ENCODE results near the gene C12orf43.

The C12orf43 gene

GRCh38 chr12:120992989-120993388 lies 23.3 kb downstream of the C12orf43 start:
- Histone ChIP-seq H2BK120ac (ENCODE audit: insufficient read depth, low read length, poor library complexity) (no peak overlapping the region), H3K27ac (ENCODE audit: low read depth, low read length) (no peak overlapping the region), H3K18ac (ENCODE audit: low read length) (no peak overlapping the region), H4K91ac (ENCODE audit: low read depth, low read length) (no peak overlapping the region), H3K36me3 (ENCODE audit: control insufficient read depth in 1 of 2, insufficient read depth in 2 of 2, low read length in 2 of 2) (no peaks in the 10 kb centered on the region), H3K23ac (ENCODE audit: low read length) (no peak overlapping the region), H4K8ac (ENCODE audit: low read depth, low read length) (no peak overlapping the region), H3K14ac (ENCODE audit: low read length) (no peak overlapping the region), H3K79me1 (ENCODE audit: low read length) (no peaks in the 10 kb centered on the region), H3K9me3 (ENCODE audit: insufficient read depth, low read depth, low read length) (peaks cover 9% of the 10 kb centered on the region), H2BK12ac (ENCODE audit: low read length) (no peak overlapping the region), H3K79me2 (ENCODE audit: control insufficient read depth, insufficient read depth, low read length, poor library complexity) (no peaks in the 10 kb centered on the region), H3K4me2 (ENCODE audit: low read length) (no peak overlapping the region), H3K4ac (ENCODE audit: low read depth, low read length) (no peak overlapping the region), H2AFZ (ENCODE audit: insufficient read depth, low read length, poor library complexity) (no peak overlapping the region), H3K27me3 (ENCODE audit: insufficient read depth, low read length) (no peaks in the 10 kb centered on the region), H3K9ac (ENCODE audit: low read length) (no peak overlapping the region), H4K12ac (ENCODE audit: low read depth, low read length) (no peak overlapping the region), H2AK5ac (ENCODE audit: low read length) (no peak overlapping the region), H3K4me3 (ENCODE audit: low read depth, low read length) (no peak overlapping the region), H3K4me1 (ENCODE audit: control insufficient read depth in 1 of 2, insufficient read depth in 2 of 2, low read length in 2 of 2) (no peaks in the 10 kb centered on the region), H2BK5ac (ENCODE audit: low read depth, low read length, poor library complexity) (no peak overlapping the region)
- no peak for DNase-seq
- WGBS (ENCODE audit: extremely low coverage, insufficient coverage, insufficient read length): no CpG with 5 or more reads among the region's 1 CpG

- Histone ChIP-seq H3K79me2 (ENCODE audit: control insufficient read depth, insufficient read depth, low read length, poor library complexity) (no peaks in the 10 kb centered on the region), H3K4ac (ENCODE audit: low read depth, low read length) (no peak overlapping the region), H4K12ac (ENCODE audit: low read depth, low read length) (no peak overlapping the region), H2AK5ac (ENCODE audit: low read length) (no peak overlapping the region), H2BK120ac (ENCODE audit: insufficient read depth, low read length, poor library complexity) (no peak overlapping the region), H2BK5ac (ENCODE audit: low read depth, low read length, poor library complexity) (no peak overlapping the region), H3K4me3 (ENCODE audit: low read depth, low read length) (no peak overlapping the region), H2BK12ac (ENCODE audit: low read length) (no peak overlapping the region), H3K27ac (ENCODE audit: low read depth, low read length) (no peak overlapping the region), H3K4me1 (ENCODE audit: control insufficient read depth in 1 of 2, insufficient read depth in 2 of 2, low read length in 2 of 2) (no peaks in the 10 kb centered on the region), H4K91ac (ENCODE audit: low read depth, low read length) (no peak overlapping the region), H3K23ac (ENCODE audit: low read length) (no peak overlapping the region), H3K36me3 (ENCODE audit: control insufficient read depth in 1 of 2, insufficient read depth in 2 of 2, low read length in 2 of 2) (no peaks in the 10 kb centered on the region), H3K14ac (ENCODE audit: low read length) (no peak overlapping the region), H3K9ac (ENCODE audit: low read length) (no peak overlapping the region), H3K18ac (ENCODE audit: low read length) (no peak overlapping the region), H2AFZ (ENCODE audit: insufficient read depth, low read length, poor library complexity) (no peak overlapping the region), H3K27me3 (ENCODE audit: insufficient read depth, low read length) (no peaks in the 10 kb centered on the region), H3K79me1 (ENCODE audit: low read length) (no peaks in the 10 kb centered on the region), H3K4me2 (ENCODE audit: low read length) (no peak overlapping the region), H4K8ac (ENCODE audit: low read depth, low read length) (no peak overlapping the region), H3K9me3 (ENCODE audit: insufficient read depth, low read depth, low read length) (peaks cover 9% of the 10 kb centered on the region)
- DNase-seq: no peak
Measured at GRCh38 chr12:120991965-120992364, 24.3 kb downstream of the C12orf43 start.

GRCh38 chr12:120990487-120991055 lies 25.7 kb downstream of the C12orf43 start:
- no peak overlapping the region for H4K91ac ChIP-seq (ENCODE audit: low read depth, low read length)

GRCh38 chr12:120989687-120990086 lies 26.6 kb downstream of the C12orf43 start:
- Histone ChIP-seq H3K27me3 (ENCODE audit: insufficient read depth, low read length) (no peaks in the 10 kb centered on the region), H2BK12ac (ENCODE audit: low read length) (no peak overlapping the region), H4K8ac (ENCODE audit: low read depth, low read length) (no peak overlapping the region), H3K4me2 (ENCODE audit: low read length) (no peak overlapping the region), H3K4ac (ENCODE audit: low read depth, low read length) (no peak overlapping the region), H3K14ac (ENCODE audit: low read length) (no peak overlapping the region), H3K79me1 (ENCODE audit: low read length) (no peaks in the 10 kb centered on the region), H3K79me2 (ENCODE audit: control insufficient read depth, insufficient read depth, low read length, poor library complexity) (no peaks in the 10 kb centered on the region), H3K4me1 (ENCODE audit: control insufficient read depth in 1 of 2, insufficient read depth in 2 of 2, low read length in 2 of 2) (no peaks in the 10 kb centered on the region), H3K18ac (ENCODE audit: low read length) (no peak overlapping the region), H3K23ac (ENCODE audit: low read length) (no peak overlapping the region), H3K9me3 (ENCODE audit: insufficient read depth, low read depth, low read length) (peaks cover 9% of the 10 kb centered on the region), H2AFZ (ENCODE audit: insufficient read depth, low read length, poor library complexity) (no peak overlapping the region), H3K9ac (ENCODE audit: low read length) (no peak overlapping the region), H3K4me3 (ENCODE audit: low read depth, low read length) (no peak overlapping the region), H2BK120ac (ENCODE audit: insufficient read depth, low read length, poor library complexity) (no peak overlapping the region), H4K91ac (ENCODE audit: low read depth, low read length) (no peak overlapping the region), H3K27ac (ENCODE audit: low read depth, low read length) (no peak overlapping the region), H2AK5ac (ENCODE audit: low read length) (no peak overlapping the region), H2BK5ac (ENCODE audit: low read depth, low read length, poor library complexity) (no peak overlapping the region), H3K36me3 (ENCODE audit: control insufficient read depth in 1 of 2, insufficient read depth in 2 of 2, low read length in 2 of 2) (no peaks in the 10 kb centered on the region), H4K12ac (ENCODE audit: low read depth, low read length) (no peak overlapping the region)
- WGBS (ENCODE audit: extremely low coverage, insufficient coverage, insufficient read length): no CpG with 5 or more reads among the region's 3 CpGs
- no peak for DNase-seq

More at GRCh38 chr12:120990487-120991055, 25.7 kb downstream of the C12orf43 start:
- H2BK5ac ChIP-seq (ENCODE audit: low read depth, low read length, poor library complexity): no peak overlapping the region
- H2AFZ ChIP-seq (ENCODE audit: insufficient read depth, low read length, poor library complexity): no peak overlapping the region
- no peak overlapping the region for H4K8ac ChIP-seq (ENCODE audit: low read depth, low read length)
- no CpG with 5 or more reads among the region's 2 CpGs for WGBS (ENCODE audit: extremely low coverage, insufficient coverage, insufficient read length)
- no peak overlapping the region for H3K4me2 ChIP-seq (ENCODE audit: low read length)
- H3K4me3 ChIP-seq (ENCODE audit: low read depth, low read length): no peak overlapping the region
- H3K9ac ChIP-seq (ENCODE audit: low read length): no peak overlapping the region
- H3K27ac ChIP-seq (ENCODE audit: low read depth, low read length): no peak overlapping the region
- H3K36me3 ChIP-seq (ENCODE audit: control insufficient read depth in 1 of 2, insufficient read depth in 2 of 2, low read length in 2 of 2): no peaks in the 10 kb centered on the region
- H3K79me2 ChIP-seq (ENCODE audit: control insufficient read depth, insufficient read depth, low read length, poor library complexity): no peaks in the 10 kb centered on the region
- H2BK120ac ChIP-seq (ENCODE audit: insufficient read depth, low read length, poor library complexity): no peak overlapping the region
- no peak overlapping the region for H3K14ac ChIP-seq (ENCODE audit: low read length)
- H3K27me3 ChIP-seq (ENCODE audit: insufficient read depth, low read length): no peaks in the 10 kb centered on the region
- DNase-seq: no peak
- H3K79me1 ChIP-seq (ENCODE audit: low read length): no peaks in the 10 kb centered on the region
- peaks cover 9% of the 10 kb centered on the region for H3K9me3 ChIP-seq (ENCODE audit: insufficient read depth, low read depth, low read length)
- H2BK12ac ChIP-seq (ENCODE audit: low read length): no peak overlapping the region
- H3K4me1 ChIP-seq (ENCODE audit: control insufficient read depth in 1 of 2, insufficient read depth in 2 of 2, low read length in 2 of 2): no peaks in the 10 kb centered on the region
- H4K12ac ChIP-seq (ENCODE audit: low read depth, low read length): no peak overlapping the region
- no peak overlapping the region for H3K4ac ChIP-seq (ENCODE audit: low read depth, low read length)
- H3K23ac ChIP-seq (ENCODE audit: low read length): no peak overlapping the region
- H3K18ac ChIP-seq (ENCODE audit: low read length): no peak overlapping the region
- no peak overlapping the region for H2AK5ac ChIP-seq (ENCODE audit: low read length)

Measured in trophoblast cell (in vitro differentiated cells and primary cell).